IMR-90 (cell line): ENCODE data around the gene URAD. TPM values are rescaled to one million over a fixed set of nuclear protein-coding genes. Genes with fewer than 3 reads are reported as not detected.

Experiments
- ATAC-seq: fragments of 200-7000 bp; cut with Tn5 transposase; 2 replicates; pipeline ENCODE4 v1.9.1; 2020; ENCODE audit warnings: low read depth, mild to moderate bottlenecking, moderate library complexity
- BruUV-seq: library from RNA; stranded (reverse); fragments of 400-500 nt; replicated peaks from 2 replicates; lab custom pipeline; 2021; lab: Mats Ljungman, UMichigan
- CTCF ChIA-PET: fragments of 300-600 bp; formaldehyde crosslinking; extraction: SDS; loops from one replicate; lab custom pipeline; 2021; ENCODE audit warnings: antibody characterized with exemption; lab: Yijun Ruan, JAX
- POLR2A ChIA-PET: fragments of 300-600 bp; sonication (Branson Sonifier 250); formaldehyde crosslinking; loops from one replicate; lab custom pipeline; 2022; ENCODE audit warnings: antibody characterized with exemption; ENCODE audit not compliant: unreplicated experiment; lab: Charles Lee
- DNase-seq: peaks from one replicate; pipeline ENCODE4 v3.0.0; 2013
- H2AFZ ChIP-seq: replicated peaks from 2 replicates; pipeline ENCODE3; 2013; ENCODE audit warnings: low read length, mild to moderate bottlenecking; ENCODE audit not compliant: poor library complexity
- H2AK5ac ChIP-seq: 2 replicates; pipeline ENCODE4 v1.6.1; 2013; ENCODE audit warnings: low read depth, low read length, inconsistent platforms
- H2AK9ac ChIP-seq: replicated peaks from 2 replicates; pipeline ENCODE3; 2013; ENCODE audit warnings: mild to moderate bottlenecking, low read depth, low read length, moderate library complexity; ENCODE audit not compliant: poor library complexity
- H2BK120ac ChIP-seq: 2 replicates; pipeline ENCODE4 v1.6.1; 2013; ENCODE audit warnings: low read depth, low read length, inconsistent platforms
- H2BK15ac ChIP-seq: 3 replicates; pipeline ENCODE4 v1.6.1; 2013; ENCODE audit warnings: low read depth, low read length, inconsistent platforms
- H2BK20ac ChIP-seq: 2 replicates; pipeline ENCODE4 v1.6.1; 2013; ENCODE audit warnings: low read depth, mild to moderate bottlenecking, inconsistent platforms, low read length, moderate library complexity
- H2BK5ac ChIP-seq: 2 replicates; pipeline ENCODE4 v1.6.1; 2013; ENCODE audit warnings: mild to moderate bottlenecking, low read depth, low read length, inconsistent platforms; ENCODE audit not compliant: poor library complexity, severe bottlenecking
- H3K14ac ChIP-seq: replicated peaks from 2 replicates; pipeline ENCODE4 v1.6.1; 2013; ENCODE audit warnings: low read depth, low read length, inconsistent platforms
- H3K18ac ChIP-seq: 2 replicates; pipeline ENCODE4 v1.6.1; 2013; ENCODE audit warnings: low read depth, low read length, control low read depth
- H3K23ac ChIP-seq: 2 replicates; pipeline ENCODE4 v1.6.1; 2013; ENCODE audit warnings: low read depth, low read length, inconsistent platforms
- H3K27ac ChIP-seq: 2 replicates; pipeline ENCODE4 v1.5.1; 2013; ENCODE audit warnings: mild to moderate bottlenecking, control low read depth, low read length; ENCODE audit not compliant: insufficient read depth
- H3K27me3 ChIP-seq: 2 replicates; pipeline ENCODE4 v1.6.1; 2013; ENCODE audit warnings: low read length; ENCODE audit not compliant: control insufficient read depth, insufficient read depth
- H3K36me3 ChIP-seq: 2 replicates; pipeline ENCODE4 v1.6.1; 2013; ENCODE audit warnings: low read length, mixed read lengths; ENCODE audit not compliant: control insufficient read depth, insufficient read depth
- H3K4ac ChIP-seq: 2 replicates; pipeline ENCODE4 v1.6.1; 2013; ENCODE audit warnings: low read depth, low read length, inconsistent platforms
- H3K4me1 ChIP-seq: 2 replicates; pipeline ENCODE4 v1.6.1; 2013; ENCODE audit warnings: low read length, mixed read lengths; ENCODE audit not compliant: control insufficient read depth, insufficient read depth
- H3K4me2 ChIP-seq: 2 replicates; pipeline ENCODE4 v1.6.1; 2013; ENCODE audit warnings: low read depth, mild to moderate bottlenecking, control low read depth, low read length, moderate library complexity
- H3K4me3 ChIP-seq: 2 replicates; pipeline ENCODE4 v1.5.1; 2013; ENCODE audit warnings: low read depth, mild to moderate bottlenecking, control low read depth, low read length, moderate library complexity; ENCODE audit not compliant: insufficient read depth
- H3K56ac ChIP-seq: 2 replicates; pipeline ENCODE4 v1.6.1; 2013; ENCODE audit warnings: low read length, inconsistent platforms; ENCODE audit not compliant: insufficient read depth; ENCODE audit errors: extremely low read depth
- H3K79me1 ChIP-seq, 2 experiments: 2 replicates each; pipeline ENCODE4 v1.6.1; 2013; ENCODE audit warnings: low read length in 2 of 2, inconsistent platforms in 1 of 2, low read depth in 1 of 2
- H3K9ac ChIP-seq: 2 replicates; pipeline ENCODE4 v1.6.1; 2013; ENCODE audit warnings: low read depth, low read length, control low read depth
- H3K9me1 ChIP-seq: 2 replicates; pipeline ENCODE4 v1.6.1; 2013; ENCODE audit warnings: low read length, inconsistent platforms; ENCODE audit not compliant: insufficient read depth
- H3K9me3 ChIP-seq: 2 replicates; pipeline ENCODE4 v1.6.1; 2013; ENCODE audit warnings: low read length; ENCODE audit not compliant: control insufficient read depth, insufficient read depth
- H4K20me1 ChIP-seq: 2 replicates; pipeline ENCODE4 v1.6.1; 2013; ENCODE audit warnings: low read length, inconsistent platforms; ENCODE audit not compliant: insufficient read depth
- H4K5ac ChIP-seq: 2 replicates; pipeline ENCODE4 v1.6.1; 2013; ENCODE audit warnings: mild to moderate bottlenecking, low read depth, low read length, control low read depth
- H4K8ac ChIP-seq, 2 experiments: 2 replicates each; pipeline ENCODE4 v1.6.1; 2013; ENCODE audit warnings: low read depth in 2 of 2, low read length in 2 of 2, control low read depth in 1 of 2, inconsistent platforms in 1 of 2
- H4K91ac ChIP-seq: 2 replicates; pipeline ENCODE4 v1.6.1; 2013; ENCODE audit warnings: low read depth, low read length, inconsistent platforms; ENCODE audit not compliant: insufficient read depth
- BHLHE40 ChIP-seq: fragments of 150-350 bp; IDR thresholded peaks from 2 replicates; pipeline ENCODE4 v1.6.1; 2016; ENCODE audit warnings: mild to moderate bottlenecking, low read depth, low read length
- CEBPB ChIP-seq: IDR thresholded peaks from 2 replicates; pipeline ENCODE4 v1.6.1; 2012; ENCODE audit warnings: low read depth, low read length, improper control_type of control experiment
- CHD1 ChIP-seq: IDR thresholded peaks from 2 replicates; pipeline ENCODE4 v1.6.1; 2012; ENCODE audit warnings: low read depth, low read length, improper control_type of control experiment
- CTCF ChIP-seq: conservative IDR thresholded peaks from 2 replicates; pipeline ENCODE4 v1.5.1; 2012; ENCODE audit warnings: mild to moderate bottlenecking, low read depth, low read length, improper control_type of control experiment
- ELK1 ChIP-seq: fragments of 150-350 bp; IDR thresholded peaks from 2 replicates; pipeline ENCODE4 v1.6.1; 2016; ENCODE audit warnings: low read depth, mild to moderate bottlenecking, low read length, moderate library complexity, borderline replicate concordance
- FOS ChIP-seq: fragments of 150-350 bp; IDR thresholded peaks from 2 replicates; pipeline ENCODE4 v1.6.1; 2016; ENCODE audit warnings: low read depth, low read length
- MAFK ChIP-seq: IDR thresholded peaks from 2 replicates; pipeline ENCODE4 v1.6.1; 2012; ENCODE audit warnings: low read depth, low read length, improper control_type of control experiment
- MAZ ChIP-seq: IDR thresholded peaks from 2 replicates; pipeline ENCODE4 v1.6.1; 2012; ENCODE audit warnings: low read depth, mild to moderate bottlenecking, low read length, improper control_type of control experiment, moderate library complexity, borderline replicate concordance
- MXI1 ChIP-seq: IDR thresholded peaks from 2 replicates; pipeline ENCODE4 v1.6.1; 2012; ENCODE audit warnings: low read depth, mild to moderate bottlenecking, low read length, moderate library complexity, borderline replicate concordance
- NFE2L2 ChIP-seq: fragments of 150-350 bp; IDR thresholded peaks from 2 replicates; pipeline ENCODE4 v1.6.1; 2016; ENCODE audit warnings: low read depth, mild to moderate bottlenecking, low read length
- POLR2A ChIP-seq: IDR thresholded peaks from 2 replicates; pipeline ENCODE4 v1.6.1; 2012; ENCODE audit warnings: mild to moderate bottlenecking, low read depth, low read length
- RAD21 ChIP-seq: IDR thresholded peaks from 2 replicates; pipeline ENCODE4 v1.6.1; 2012; ENCODE audit warnings: low read length, improper control_type of control experiment
- RCOR1 ChIP-seq: IDR thresholded peaks from 2 replicates; pipeline ENCODE4 v1.6.1; 2012; ENCODE audit warnings: mild to moderate bottlenecking, low read length, improper control_type of control experiment; ENCODE audit not compliant: insufficient replicate concordance
- RFX5 ChIP-seq: IDR thresholded peaks from 2 replicates; pipeline ENCODE4 v1.8.0; 2012; ENCODE audit warnings: low read depth, mild to moderate bottlenecking, low read length, moderate library complexity
- SMC3 ChIP-seq: fragments of 150-350 bp; IDR thresholded peaks from 2 replicates; pipeline ENCODE4 v1.6.1; 2016; ENCODE audit warnings: low read depth, mild to moderate bottlenecking, antibody characterized with exemption, low read length, moderate library complexity
- USF2 ChIP-seq: fragments of 150-350 bp; IDR thresholded peaks from 2 replicates; pipeline ENCODE4 v1.6.1; 2017; ENCODE audit warnings: mild to moderate bottlenecking, antibody characterized with exemption, low read length, low read depth
- WGBS, 2 experiments: methylation state at CpG; one replicate each; pipeline versions ENCODE4 v1.1.5 to v1.1.7; 2013; ENCODE audit warnings: missing lambda C conversion rate in 2 of 2; ENCODE audit not compliant: insufficient read length in 1 of 2; ENCODE audit errors: extremely low coverage in 2 of 2; 5-methylcytosine and 5-hydroxymethylcytosine counted together
- dilution Hi-C: fragments of 300-500 bp; cut with HindIII; formaldehyde crosslinking; loops from one replicate; pipeline ENCODE4 v1.14.3; 2018; ENCODE audit warnings: low sequenced_read_pairs; ENCODE audit not compliant: unreplicated experiment
- in situ Hi-C: fragments of 300-500 bp; cut with MboI; formaldehyde crosslinking; loops from 3 replicates; pipeline ENCODE4 v1.14.3; 2019; ENCODE audit warnings: low sequenced_read_pairs, inconsistent platforms, mixed read lengths
- intact Hi-C: fragments of 100-400 bp; cut with micrococcal nuclease; formaldehyde crosslinking; loops from 2 replicates; pipeline ENCODE4 v1.10.0; 2022
- polyA plus RNA-seq, 3 experiments: library from polyadenylated mRNA; depleted of rRNA; stranded (reverse); fragments of >200 nt; gene quantifications; 2 replicates each; pipeline ENCODE4 v1.2.3, GENCODE V29; 2012; ENCODE audit warnings: low replicate concordance in 1 of 3
- total RNA-seq: library from RNA; depleted of rRNA; stranded (reverse); fragments of >200 nt; gene quantifications from 2 replicates; pipeline ENCODE4 v1.2.3, GENCODE V29; 2012

URAD gene
- total and polyA plus RNA-seq, 2 of the 4 experiments (the other 2 are of a cell fraction), result not detected

- Histone ChIP-seq H4K20me1 (no peaks in the 10 kb centered on the region), H3K79me1 (no peaks in the 10 kb centered on the region), H3K4ac (no peak overlapping the region), H2BK20ac (no peak overlapping the region), H2BK120ac (no peak overlapping the region), H3K23ac (no peak overlapping the region), H3K36me3 (no peaks in the 10 kb centered on the region), H2AK9ac (no peak overlapping the region), H3K27me3 (peaks cover 73% of the 10 kb centered on the region), H3K27ac (no peak overlapping the region), H3K56ac (no peak overlapping the region), H2BK5ac (no peak overlapping the region), H3K9me1 (no peaks in the 10 kb centered on the region), H4K5ac (no peak overlapping the region), H3K4me3 (no peak overlapping the region), H4K8ac (no peak overlapping the region), H4K91ac (no peak overlapping the region), H3K4me1 (no peaks in the 10 kb centered on the region; the same call in 1 of the 2 replicates), H3K14ac (no peak overlapping the region), H2AK5ac (no peak overlapping the region), H3K4me2 (no peak overlapping the region), H3K9ac (no peak overlapping the region), H2AFZ (no peak overlapping the region), H3K9me3 (no peaks in the 10 kb centered on the region; the same call in 1 of the 2 replicates), H3K18ac (no peak overlapping the region), H2BK15ac (no peak overlapping the region)
- no peak for DNase-seq
- CTCF ChIA-PET, result interaction anchor here (0.7 to 1.4 kb wide), 2 partner anchors 16 to 42 kb away, joined by 3 to 4 read pairs; no protein-coding TSS in a partner anchor
- POLR2A ChIA-PET, result no interaction called here
- BruUV-seq, result no TSS peak
- ATAC-seq, result no peak
- TF ChIP-seq USF2, result no peak
- TF ChIP-seq RCOR1, result no peak
- no peak for TF ChIP-seq RAD21
- TF ChIP-seq BHLHE40, result no peak
- no peak for TF ChIP-seq NFE2L2
- no peak for TF ChIP-seq CTCF
- no peak for TF ChIP-seq CEBPB
- TF ChIP-seq ELK1, result no peak
- no peak for TF ChIP-seq SMC3
- TF ChIP-seq MAZ, result no peak
- TF ChIP-seq CHD1, result no peak
- no peak for TF ChIP-seq MXI1
- no peak for TF ChIP-seq RFX5
- no peak for TF ChIP-seq MAFK
- no peak for TF ChIP-seq POLR2A
- TF ChIP-seq FOS, result no peak
- WGBS, 2 experiments, result no CpG with 5 or more reads among the region's 2 CpGs
- in situ Hi-C loops, result loop anchor here (10.0 to 25.0 kb wide), 3 partner anchors 445 to 1008 kb away; no protein-coding TSS in a partner anchor
- dilution Hi-C loops, result no loop called here
- intact Hi-C loops, result loop anchor here (5.0 to 10.0 kb wide), 5 partner anchors 118 to 1038 kb away; no protein-coding TSS in a partner anchor
Measured at GRCh38 chr13:27982361-27982760, 6.1 kb downstream of the URAD start.
